Right hindlimb (tissue), 1 donor: ENCODE measurements around the gene PRMT7.

Experiments
- DNase-seq: peaks from one replicate; pipeline ENCODE4 v3.0.0-alpha.2; 2018

PRMT7 gene

DNA sequence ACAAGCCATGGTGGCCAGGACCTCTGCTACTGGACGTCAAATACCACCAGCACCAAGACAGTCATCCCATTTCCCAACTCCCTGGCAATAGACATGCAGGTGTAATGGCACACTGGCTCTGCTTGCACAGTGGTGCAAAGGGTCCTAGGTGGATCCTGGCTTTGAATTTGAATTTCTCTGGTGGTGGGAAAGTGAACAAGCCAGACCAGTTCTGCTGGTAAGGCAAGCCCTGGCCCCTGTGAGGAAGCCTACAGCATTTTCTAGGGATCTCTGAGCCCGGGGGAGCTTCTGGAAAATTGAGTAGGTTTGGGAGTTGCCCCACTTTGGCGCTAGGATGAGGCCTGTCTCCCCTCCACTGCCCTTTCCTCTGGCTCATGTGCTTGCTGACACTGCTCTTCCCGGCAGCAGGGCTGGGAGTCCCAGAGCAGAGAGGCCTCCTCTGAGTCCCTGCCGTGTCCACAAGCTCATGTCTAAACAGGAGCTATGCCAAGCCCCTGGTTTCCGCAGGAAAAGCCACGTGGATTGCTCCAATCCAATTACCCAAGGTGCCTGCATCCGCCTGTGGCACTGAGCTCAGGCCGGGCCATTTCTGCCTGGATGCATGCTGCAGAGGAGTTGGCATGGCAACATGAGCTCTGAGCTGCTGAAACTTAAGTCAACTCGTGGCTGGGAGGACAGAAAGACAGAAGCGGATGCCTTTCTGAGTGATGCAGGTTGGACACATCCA is 67.0 kb downstream of the PRMT7 start:
- DNase-seq: peak; percentile 63

DNA sequence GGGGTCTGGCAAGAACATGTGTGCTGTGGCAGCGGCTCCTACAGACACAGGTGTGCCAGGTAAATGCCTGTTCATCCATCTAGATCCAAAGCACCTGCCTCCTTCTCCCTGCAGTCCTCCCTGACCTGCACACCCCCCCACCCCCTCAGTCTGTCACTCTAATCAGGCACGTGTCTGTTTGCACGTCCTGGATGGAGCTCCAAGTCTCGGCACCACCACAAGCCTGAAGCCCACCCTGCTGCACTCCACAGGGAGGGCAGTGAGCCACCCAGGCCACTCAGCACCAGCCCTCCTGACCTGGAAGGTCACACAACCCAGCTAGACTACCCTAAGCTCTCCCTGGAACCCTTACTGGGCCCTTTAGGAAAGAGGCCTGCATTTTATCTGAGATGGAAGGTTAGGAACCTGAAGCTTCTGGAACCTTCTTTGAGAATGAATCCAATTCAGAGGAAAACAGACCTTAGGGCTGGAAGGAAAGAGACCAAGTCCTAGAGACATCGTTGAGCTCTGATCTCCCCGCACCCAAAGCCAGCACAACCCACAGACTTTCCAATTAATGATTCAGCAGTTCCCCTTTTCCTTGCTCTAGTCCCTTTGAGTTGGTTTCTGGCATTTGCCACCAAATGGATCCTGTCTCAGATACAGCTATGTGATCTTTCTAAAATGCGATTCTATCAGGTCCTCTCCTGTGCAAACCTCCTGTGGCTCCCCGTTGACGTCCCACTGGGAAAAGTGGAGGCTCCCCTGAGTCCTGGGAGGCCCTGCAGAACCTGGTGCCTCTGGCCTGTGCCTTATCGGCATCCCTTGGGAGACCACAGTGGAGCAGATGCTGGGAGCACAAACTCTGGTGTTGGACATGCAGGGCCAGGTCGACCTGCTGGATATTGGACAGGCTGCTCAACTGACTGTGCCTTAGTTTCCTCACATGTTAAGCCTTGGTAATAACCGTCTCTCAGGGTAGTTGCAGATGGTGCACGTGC is 67.9 kb downstream of the PRMT7 start:
- DNase-seq: no peak

DNA sequence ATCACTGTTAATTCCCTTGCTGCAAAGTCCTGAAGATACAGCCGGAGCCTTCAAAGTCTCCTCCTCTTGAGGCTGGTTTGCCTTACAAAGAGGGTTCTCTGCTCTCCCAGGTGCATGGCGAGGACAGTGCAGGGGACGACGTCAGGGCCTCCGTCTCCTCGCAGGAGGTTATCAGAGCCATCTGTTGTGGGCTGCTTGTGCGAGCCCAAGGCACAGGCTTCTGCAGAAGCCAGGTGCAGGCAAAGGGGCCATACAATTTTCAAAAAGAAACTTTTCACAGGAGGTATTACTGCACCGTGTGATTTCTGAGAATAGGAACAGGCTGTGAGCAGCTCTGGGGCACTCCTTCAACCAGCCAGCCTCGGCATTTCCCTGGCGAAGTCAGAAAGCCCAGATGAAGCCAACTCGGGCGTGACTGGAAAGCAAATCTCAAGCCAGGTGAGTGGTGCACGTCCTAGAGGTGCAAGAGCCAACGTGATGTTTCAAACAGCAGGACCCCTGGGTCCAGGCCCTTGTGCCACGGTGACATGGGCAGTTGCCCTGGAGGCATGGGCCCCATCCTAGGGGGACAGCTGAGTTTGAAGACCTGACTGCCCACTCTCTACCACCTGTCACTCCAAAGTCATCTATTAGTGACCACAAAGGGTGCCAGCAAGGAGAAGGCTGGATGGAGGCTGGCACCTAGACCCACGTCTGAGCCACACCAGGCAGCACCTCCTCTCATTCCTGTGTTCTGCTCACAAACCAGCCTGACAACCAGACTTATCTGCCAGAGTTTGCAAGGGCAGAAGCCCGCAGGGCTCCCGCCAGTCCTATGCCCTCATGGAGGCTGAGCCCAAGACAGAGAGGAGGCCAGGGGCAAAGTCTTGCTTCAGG is 68.9 kb downstream of the PRMT7 start:
- no peak for DNase-seq

DNA sequence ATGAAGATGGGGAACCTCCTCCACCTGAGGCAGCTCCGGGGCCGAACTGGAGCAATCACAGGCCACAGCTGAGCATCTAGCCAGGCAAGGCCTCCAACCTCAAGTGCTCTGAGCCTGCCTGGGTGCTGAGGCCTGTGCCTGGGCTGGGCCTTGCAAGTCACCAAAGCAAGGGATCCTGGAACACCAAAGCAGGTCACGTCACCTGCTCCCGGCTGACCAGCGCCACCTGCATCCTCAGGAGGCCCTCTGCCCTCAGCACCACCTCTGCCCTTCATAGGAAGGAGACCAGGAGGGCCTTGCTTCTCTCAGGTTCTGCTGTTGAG is 69.5 kb downstream of the PRMT7 start:
- DNase-seq: no peak

DNA sequence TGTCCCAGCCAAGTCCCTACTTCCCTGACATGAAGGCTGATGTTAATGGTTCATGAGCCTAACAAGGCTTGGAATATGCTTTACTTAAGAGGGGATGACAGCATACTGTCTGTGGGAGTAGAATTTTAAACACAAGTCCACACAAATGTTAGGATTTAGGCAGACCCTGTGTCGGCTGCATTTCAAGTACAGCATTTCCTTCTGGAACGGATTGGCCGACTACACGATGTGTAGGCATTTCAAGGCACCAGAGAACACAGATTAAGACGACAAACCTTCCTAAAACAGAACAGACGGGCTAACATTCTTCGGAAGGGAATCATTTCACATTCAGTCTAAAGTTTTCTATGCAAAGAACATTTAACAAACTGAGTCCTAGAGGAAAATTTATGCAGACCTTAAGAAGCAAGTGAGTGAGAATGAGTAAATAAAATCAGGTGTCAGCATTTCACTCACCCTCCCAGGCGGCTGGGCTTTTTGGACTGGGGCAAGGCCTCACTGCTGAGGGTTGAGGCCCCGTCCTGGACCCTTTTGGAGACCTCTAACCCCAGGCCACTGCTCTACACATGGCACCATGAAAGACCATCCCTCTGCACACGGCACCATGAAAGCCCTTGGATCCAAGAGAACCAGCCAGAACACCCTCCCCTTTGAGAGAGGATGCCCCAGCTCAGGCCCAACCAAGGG is 70.0 kb downstream of the PRMT7 start:
- DNase-seq: no peak

DNA sequence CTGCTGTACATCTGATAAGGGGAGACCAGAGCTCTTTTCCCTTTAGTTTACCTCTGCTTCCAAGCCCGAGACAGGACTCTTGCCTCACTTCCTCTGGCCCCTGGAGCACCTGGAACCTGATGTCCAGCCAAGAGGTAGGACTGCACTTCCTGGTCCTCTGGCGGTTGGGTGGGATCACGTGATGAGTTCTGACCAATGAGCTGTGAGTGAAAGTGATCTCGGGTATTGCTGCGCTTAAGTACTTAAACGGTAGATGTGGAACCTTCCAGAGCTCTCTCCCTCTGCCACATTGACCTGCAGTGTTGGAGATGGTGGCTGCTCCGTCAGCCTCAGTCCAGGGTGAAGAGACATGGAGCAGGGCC is 70.5 kb downstream of the PRMT7 start:
- no peak for DNase-seq

DNA sequence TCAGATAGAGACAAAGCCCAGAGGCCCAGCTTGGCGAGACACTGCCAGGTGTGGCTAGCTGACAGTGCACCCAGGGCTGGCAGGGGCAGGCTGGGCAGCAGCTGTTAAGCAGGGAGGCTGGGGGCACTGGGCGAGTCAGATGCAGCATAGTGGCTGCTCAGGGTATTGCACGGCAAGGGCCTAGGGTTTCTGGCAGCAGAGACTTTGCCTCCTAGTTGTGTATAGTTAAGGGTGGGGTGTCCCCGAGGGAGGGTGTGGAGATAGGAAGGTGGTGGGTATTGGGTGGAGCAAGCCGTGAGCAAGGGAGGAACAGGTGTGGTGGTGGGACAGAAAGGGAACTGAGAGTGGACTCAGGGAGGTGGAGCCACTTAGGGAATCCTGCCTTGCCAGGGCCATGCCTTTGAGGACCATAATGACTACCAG is 71.5 kb downstream of the PRMT7 start:
- no peak for DNase-seq

DNA sequence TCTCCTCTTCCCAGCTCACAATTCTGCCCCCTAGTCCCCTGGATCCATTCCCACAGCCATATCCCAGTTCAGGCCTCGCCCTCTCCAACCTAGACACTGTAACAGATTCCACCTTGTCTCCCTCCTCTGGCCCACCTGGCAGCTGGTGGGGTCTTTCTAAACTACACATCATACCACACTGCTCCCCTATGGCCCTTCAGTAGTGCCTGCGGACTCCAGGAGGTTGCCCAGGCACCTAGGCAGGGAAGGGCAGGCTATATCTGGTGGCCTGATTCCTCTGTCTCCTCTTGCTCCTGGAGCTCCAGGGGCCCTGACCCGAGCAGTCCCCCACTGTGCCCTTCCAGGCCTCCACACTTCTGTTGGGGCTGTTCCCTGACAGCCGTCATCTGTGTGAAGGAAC is 73.0 kb downstream of the PRMT7 start:
- no peak for DNase-seq

DNA sequence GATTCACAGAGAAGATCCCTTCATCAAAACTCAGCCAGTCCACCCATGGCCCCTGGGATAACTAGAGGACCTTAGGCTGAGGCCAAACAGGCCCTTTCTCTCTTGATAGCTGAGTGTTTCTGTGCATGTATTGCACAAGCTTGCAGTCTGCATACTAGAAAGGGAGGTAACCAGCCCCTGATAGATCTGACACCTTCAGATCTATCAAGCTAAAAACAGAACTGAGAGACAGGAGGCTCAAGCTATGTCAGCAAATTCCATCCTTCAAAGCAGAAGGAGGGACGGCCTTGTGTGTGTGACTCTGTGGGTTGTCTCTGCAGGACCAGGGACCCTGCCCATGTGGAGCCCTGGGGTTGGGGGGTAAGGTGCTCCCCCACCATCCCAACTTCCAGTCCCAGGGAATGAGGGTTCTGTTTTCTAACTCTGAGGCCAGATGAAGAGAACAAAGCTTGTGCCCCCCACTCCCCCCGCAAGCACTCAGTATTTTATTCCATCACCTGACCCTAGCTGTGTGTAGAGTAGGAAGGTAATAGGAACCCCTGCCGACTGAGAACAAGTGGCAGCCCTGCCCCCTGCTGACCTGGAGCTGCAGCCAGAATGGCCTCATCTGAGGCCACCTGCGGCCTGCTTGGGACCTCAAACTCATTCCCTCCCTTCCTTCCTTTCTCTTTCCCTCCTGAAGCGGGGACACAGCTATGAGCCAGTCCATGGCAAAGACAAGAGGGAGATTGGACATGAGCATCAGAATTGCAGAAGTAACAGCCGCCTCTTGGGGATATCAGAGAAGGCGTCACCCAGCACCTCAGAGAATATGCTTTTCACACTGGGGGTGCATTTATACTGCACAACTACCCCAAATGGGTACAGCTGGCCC is 73.7 kb downstream of the PRMT7 start:
- no peak for DNase-seq

DNA sequence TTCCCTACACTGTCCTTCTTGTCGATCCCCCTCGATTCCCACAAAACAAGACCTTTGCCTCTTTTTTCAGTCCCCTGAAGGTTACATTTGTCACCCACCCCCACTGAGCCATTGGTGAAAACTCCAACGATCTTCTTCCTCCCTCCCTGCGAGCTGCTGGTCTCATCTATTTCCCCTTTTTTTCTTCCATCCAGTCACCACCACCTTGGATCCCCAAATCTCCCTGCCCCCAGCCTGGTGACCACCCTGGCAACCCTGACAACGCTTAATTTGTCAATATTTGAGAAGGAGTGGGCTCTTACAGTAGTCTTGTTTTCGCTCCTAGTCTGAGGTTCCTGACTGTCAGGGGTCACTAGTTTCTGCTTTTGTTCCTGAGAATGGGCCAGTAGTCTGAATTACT is 74.6 kb downstream of the PRMT7 start:
- no peak for DNase-seq

DNA sequence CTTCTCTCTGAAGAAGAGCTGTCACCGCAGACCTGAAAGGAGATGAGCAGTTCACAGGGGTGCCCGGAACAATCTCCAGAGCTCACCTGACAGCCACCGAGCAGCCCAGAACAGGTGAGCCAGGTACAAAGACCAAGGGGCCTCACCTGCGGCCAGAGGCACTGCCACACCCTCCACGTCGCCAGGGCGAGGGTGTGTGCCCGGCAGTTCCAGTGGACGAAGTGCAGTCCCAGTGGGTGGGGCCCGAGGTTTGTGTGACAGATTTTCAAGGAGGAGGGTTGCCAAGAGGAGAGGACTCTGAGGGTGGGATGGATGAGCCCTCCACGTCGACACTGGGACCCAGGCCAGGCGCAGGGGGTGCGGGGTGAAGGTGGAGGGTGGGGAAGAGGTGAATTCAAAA is 75.8 kb downstream of the PRMT7 start:
- DNase-seq: no peak

DNA sequence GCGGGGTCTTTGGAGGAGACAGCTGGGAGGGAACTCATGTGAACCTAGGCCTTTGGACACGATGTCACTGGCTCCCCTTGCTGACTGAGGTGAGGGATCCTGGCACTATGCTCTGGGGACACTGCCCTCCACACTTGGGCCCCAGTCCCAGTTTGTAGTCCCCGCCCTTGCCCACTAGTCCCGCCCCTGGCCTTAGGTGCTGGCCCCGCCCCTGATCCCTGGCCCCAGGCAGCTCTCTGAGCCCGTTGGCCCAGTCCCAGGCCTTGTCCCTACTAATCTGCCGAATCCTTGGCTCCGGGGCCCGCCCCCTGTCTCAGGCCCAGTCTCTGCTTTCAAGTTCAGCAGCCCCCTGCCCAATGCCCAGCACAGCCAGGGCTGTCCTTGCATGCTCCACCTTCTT is 76.5 kb downstream of the PRMT7 start:
- DNase-seq: no peak

DNA sequence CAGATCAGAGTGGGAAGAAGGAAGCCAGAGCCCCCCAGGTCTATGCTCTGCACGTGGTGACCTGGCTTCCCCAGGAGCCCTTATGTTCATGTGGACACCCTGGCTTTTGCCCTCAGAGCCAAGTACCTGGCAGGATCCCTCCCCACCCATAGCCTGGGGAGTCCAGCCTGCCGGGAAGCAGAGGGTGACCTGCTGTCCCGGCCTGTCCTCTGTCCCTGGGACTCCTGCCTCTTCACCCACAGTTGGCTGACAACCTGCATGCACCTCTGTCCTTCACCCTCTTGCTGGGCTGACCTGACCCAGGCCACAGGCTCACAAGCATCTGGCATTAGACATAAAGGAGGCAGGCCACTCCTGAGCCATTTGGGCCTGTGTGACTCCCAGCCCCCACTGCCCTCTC is 77.3 kb downstream of the PRMT7 start:
- DNase-seq: no peak

DNA sequence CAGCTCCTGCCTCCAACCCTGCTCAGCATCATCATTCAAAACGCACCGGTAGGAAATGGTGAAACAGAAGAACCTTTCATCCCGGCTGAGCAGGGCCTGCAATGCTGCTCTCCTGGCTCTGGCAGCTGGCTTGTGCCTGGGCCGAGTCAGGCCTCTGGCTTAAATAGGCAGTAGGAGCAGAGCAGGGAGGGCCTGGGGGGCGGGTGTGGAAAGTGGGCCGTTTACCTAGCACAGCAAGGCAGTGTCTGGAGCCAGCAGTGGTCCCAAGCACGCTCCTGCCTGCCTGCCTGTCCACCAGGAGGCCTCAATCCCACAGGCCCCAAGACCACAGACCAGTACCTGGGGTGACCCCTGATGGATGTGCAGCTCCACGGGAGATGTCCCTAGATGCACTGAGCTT is 78.2 kb downstream of the PRMT7 start:
- DNase-seq: peak; percentile 47

DNA sequence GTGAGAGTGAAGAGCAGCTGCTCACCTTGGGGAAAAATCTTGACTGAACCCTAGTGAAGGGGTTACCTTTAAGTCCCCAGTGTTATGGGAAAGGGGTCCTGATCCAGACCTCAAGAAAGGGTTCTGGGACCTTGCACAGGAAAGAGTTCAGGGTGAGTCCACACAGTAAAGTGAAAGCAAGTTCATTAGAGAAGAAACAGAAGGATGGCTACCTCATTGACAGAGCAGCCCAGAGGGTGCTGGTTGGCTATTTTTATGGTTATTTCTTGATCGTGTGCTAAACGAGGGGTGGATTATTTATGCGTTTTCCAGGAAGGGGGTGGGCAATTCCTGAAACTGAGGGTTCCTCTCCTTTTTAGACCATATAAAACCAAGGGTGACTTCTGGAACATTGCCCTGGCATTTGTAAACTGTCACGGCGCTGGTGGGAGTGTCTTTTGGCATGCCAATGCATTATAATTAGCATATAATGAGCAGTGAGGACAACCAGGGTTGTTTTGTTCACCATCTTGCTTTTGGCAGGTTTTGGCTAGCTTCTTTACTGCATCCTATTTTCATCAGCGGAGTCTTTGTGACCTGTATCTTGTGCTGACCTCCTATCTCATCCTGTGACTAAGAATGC is 79.0 kb downstream of the PRMT7 start:
- no peak for DNase-seq

DNA sequence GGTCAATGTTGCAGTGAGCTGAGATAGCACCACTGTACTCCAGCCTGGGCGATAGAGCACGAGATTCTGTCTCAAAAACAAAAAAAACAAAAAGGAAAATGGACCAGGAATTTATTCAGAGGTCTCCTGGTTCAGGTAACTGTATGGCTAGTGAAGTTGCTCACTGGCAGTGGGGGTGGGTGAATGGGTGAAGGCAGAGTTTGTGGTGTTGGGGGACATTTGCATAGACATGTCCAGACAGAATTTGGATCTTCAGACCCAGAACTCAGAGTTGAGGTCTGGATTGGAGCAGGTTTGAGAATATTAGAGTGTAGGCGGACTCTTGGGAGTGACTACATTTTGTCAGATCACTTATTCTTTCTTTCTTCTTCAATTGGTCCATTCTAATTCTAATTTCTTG is 82.5 kb downstream of the PRMT7 start:
- no peak for DNase-seq

DNA sequence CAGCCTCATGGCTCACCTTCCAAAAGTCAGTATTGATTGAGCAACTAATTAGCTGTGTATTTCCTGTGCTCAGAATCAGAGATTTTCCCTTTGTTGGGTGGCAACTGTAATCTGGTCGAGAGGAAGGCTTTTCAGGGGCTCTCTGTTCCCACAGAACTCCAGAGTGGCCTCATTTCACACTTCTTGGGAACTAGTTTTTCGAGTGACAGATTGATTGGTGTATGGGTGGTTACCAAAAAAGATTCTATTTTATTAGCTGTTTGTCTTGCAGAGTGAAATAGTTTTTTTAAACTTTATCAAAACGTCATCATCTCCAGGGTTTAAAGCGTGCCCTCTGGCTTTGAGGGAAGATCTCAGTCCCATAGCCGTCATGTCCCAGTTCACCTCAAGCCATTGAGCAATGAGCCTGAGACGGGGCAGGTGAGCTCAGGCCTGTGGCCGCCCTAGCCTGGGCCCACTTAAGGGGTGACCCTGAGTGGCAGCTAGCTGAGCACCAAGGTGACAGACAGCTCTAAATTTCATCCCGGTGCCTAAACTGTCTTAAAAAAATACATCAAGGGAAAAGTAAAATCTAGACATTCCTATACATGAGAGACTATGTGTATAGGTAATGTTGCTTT is 84.5 kb downstream of the PRMT7 start:
- DNase-seq: no peak

DNA sequence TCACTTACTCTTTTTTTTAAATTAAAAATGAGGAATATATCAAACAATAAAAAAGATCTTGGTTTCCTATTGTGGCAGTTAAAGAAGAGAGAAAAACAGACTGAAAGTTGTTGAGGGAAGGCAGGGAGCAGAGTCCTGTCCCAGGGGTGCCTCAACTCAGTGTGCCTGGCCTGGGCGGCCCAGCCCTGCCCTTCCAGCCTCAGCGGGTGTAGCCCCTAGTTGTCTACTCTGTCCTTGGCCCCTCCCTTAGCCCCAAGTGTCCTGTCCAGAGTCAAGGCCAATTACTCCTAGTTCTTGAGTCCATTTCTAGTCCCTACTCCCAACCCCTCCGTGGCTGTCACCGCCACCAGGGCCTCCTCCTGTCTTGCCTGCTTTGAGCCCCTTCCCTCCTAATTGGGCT is 85.0 kb downstream of the PRMT7 start:
- no peak for DNase-seq

DNA sequence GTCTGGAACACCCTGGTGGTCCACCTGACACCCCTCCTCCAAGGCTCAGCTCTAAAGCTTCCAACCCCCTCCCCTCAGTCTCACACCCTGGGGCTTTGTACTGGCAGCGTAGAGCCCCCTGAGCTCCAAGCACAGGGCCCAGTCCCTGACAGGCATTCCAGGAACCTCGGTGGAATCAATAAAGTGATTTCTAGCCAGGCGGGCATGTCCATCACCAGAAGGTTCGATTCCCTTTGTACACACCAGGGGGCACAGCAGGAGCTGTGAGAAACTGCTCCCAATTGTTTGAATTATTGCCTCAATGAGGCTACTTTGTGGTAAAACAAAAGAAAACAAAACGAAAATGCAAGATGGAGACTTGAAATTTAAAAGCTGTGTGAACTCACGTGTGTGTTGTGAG is 85.7 kb downstream of the PRMT7 start:
- no peak for DNase-seq

DNA sequence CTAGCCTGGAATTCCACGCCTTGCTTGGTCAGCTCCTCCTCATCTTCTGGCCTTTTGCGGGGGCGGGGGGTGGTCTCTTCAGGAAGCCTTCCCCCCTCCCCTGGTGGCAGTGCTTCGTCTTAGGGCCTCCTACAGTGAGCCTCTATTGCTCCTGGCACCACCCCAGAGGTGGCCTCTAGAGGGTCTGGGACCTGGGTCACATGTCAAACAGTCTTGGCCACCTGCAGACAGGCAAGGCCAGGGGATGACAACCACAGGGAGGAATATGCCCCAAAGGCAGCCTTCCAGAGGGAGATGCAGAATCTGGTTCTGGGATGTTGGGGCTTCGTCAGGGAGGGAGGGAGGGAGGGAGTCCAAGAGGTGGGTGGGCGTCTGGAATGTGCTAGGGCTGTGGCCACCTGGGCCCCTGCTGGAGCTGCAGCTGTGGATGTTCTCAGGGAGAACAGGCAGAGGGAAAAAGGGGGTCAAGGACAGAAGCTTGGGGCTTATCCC is 86.9 kb downstream of the PRMT7 start:
- DNase-seq: peak; percentile 64

DNA sequence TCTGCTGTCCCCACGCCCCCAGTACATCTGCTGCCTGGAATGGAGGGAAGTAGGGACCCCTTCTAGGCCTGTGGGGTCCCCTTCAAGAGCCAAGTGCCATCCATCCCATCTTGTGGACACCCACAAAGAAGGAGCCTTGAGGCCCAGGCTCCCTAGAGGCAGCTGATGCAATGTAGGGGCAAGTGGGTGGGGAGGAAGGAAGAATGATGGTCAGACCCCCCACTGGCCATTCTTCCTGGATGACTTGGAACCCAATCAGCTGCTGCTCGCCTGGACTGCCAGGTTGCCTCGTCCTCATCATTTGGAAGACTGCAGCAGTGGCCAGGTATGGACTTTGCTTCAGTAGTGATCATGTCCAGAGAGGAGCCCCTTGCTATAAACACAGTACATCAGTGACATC is 88.6 kb downstream of the PRMT7 start:
- DNase-seq: no peak
